HepG2 (cell line): Measurements from ENCODE around the gene TPRG1. TPM values are rescaled to one million over a fixed set of nuclear protein-coding genes. Genes with fewer than 3 reads are reported as not detected.

Source experiments
- ATAC-seq: fragments of 200-7000 bp; cut with Tn5 transposase; 3 replicates; pipeline ENCODE4 v1.9.1; 2020; ENCODE audit warnings: mild to moderate bottlenecking, moderate library complexity
- BruUV-seq: library from RNA; stranded (reverse); fragments of 400-500 nt; replicated peaks from 2 replicates; lab custom pipeline; 2021; lab: Mats Ljungman, UMichigan
- CTCF ChIA-PET: fragments of 300-600 bp; formaldehyde crosslinking; extraction: SDS; loops from one replicate; lab custom pipeline; 2021; ENCODE audit warnings: low total read pairs, inconsistent platforms, low intra/inter-chr PET ratio; lab: Yijun Ruan, JAX
- POLR2A ChIA-PET: fragments of 350-600 bp; sonication (Branson Sonifier 250); formaldehyde crosslinking; loops from one replicate; lab custom pipeline; 2020; ENCODE audit warnings: antibody characterized with exemption, inconsistent platforms; lab: Yijun Ruan, JAX
- DNase-seq: peaks from one replicate; pipeline ENCODE4 v3.0.0-alpha.2; 2015; ENCODE audit warnings: low spot score
- FAIRE-seq: peaks from 3 replicates; lab custom pipeline; 2011; peaks lifted over from hg19 to GRCh38; lab: Jason Lieb, UNC
- H2AFZ ChIP-seq: one replicate; pipeline ENCODE4 v1.6.1; 2011; ENCODE audit warnings: low read length, inconsistent platforms
- H3K27ac ChIP-seq: fragments of 300-600 bp; 3 replicates; pipeline ENCODE4 v1.8.0; 2011; ENCODE audit warnings: mixed run types, mild to moderate bottlenecking, mixed read lengths, low read length, inconsistent platforms; ENCODE audit not compliant: insufficient read depth; ENCODE audit errors: extremely low read length
- H3K27me3 ChIP-seq, 2 experiments: fragments of 200-600 bp in 1 of 2; 2 replicates in 1 of 2; 3 replicates in 1 of 2; pipeline versions ENCODE4 v1.6.0 to v1.8.0; 2011; ENCODE audit warnings: low read length in 2 of 2, mild to moderate bottlenecking in 2 of 2, moderate library complexity in 2 of 2, inconsistent platforms in 1 of 2; ENCODE audit not compliant: insufficient read depth in 2 of 2, control insufficient read depth in 1 of 2
- H3K36me3 ChIP-seq, 2 experiments: fragments of 200-600 bp in 1 of 2; replicated peaks in 1 of 2; 2 replicates in 1 of 2; 3 replicates in 1 of 2; pipeline versions ENCODE4 v1.5.1 to v1.8.0; 2011; ENCODE audit warnings: low read length in 2 of 2, inconsistent platforms in 1 of 2; ENCODE audit not compliant: insufficient read depth in 2 of 2, control insufficient read depth in 1 of 2
- H3K4me1 ChIP-seq: 2 replicates; pipeline ENCODE4 v1.5.1; 2012; ENCODE audit warnings: low read length, inconsistent platforms; ENCODE audit not compliant: insufficient read depth
- H3K4me2 ChIP-seq: 2 replicates; pipeline ENCODE4 v1.6.0; 2011; ENCODE audit warnings: low read depth, low read length, inconsistent platforms
- H3K4me3 ChIP-seq, 3 experiments: fragments of 200-600 bp in 1 of 3; sonication (generic), shearing (Covaris generic) in 1 of 3; replicated peaks in 1 of 3; 2 replicates each; pipeline ENCODE4 v1.5.1; 2011 to 2016; ENCODE audit warnings: low read length in 3 of 3, inconsistent platforms in 2 of 3, low read depth in 2 of 3, mild to moderate bottlenecking in 2 of 3, control low read depth in 1 of 3, mixed read lengths in 1 of 3; ENCODE audit not compliant: insufficient read depth in 1 of 3
- H3K79me2 ChIP-seq: one replicate; pipeline ENCODE4 v1.6.1; 2011; ENCODE audit warnings: low read length, inconsistent platforms; ENCODE audit not compliant: insufficient read depth
- H3K9ac ChIP-seq: 2 replicates; pipeline ENCODE4 v1.6.0; 2011; ENCODE audit warnings: mild to moderate bottlenecking, low read depth, low read length, inconsistent platforms; ENCODE audit not compliant: insufficient read depth
- H3K9me3 ChIP-seq: 2 replicates; pipeline ENCODE4 v1.5.1; 2012; ENCODE audit warnings: mild to moderate bottlenecking, low read length
- H4K20me1 ChIP-seq: 2 replicates; pipeline ENCODE4 v1.6.0; 2011; ENCODE audit warnings: inconsistent platforms, mild to moderate bottlenecking, low read length, moderate library complexity; ENCODE audit not compliant: insufficient read depth
- ARID5B ChIP-seq: IDR thresholded peaks from 2 replicates; pipeline ENCODE4 v1.4.0; 2020; ENCODE audit warnings: mild to moderate bottlenecking, missing genetic modification reagents
- ELF4 ChIP-seq: sonication (generic); formaldehyde crosslinking; IDR thresholded peaks from 2 replicates; pipeline ENCODE4 v1.5.0; 2020; ENCODE audit warnings: missing genetic modification reagents, mild to moderate bottlenecking, moderate library complexity, borderline replicate concordance
- KDM3A ChIP-seq: IDR thresholded peaks from 2 replicates; pipeline ENCODE4 v1.6.1; 2018; ENCODE audit warnings: low read depth, missing compliant biosample characterization
- MXD1 ChIP-seq: sonication (generic); formaldehyde crosslinking; IDR thresholded peaks from 2 replicates; pipeline ENCODE4 v1.4.0; 2020; ENCODE audit warnings: mild to moderate bottlenecking, missing genetic modification reagents
- SETDB1 ChIP-seq: sonication (generic); formaldehyde crosslinking; IDR thresholded peaks from 2 replicates; pipeline ENCODE4 v1.5.1; 2020; ENCODE audit warnings: missing genetic modification reagents, mild to moderate bottlenecking, borderline replicate concordance
- ZBTB20 ChIP-seq: sonication (generic); formaldehyde crosslinking; IDR thresholded peaks from 2 replicates; pipeline ENCODE4 v1.8.1; 2023; ENCODE audit warnings: missing genetic modification reagents, low read depth, mild to moderate bottlenecking, borderline replicate concordance
- ZBTB7A ChIP-seq: sonication (generic); formaldehyde crosslinking; IDR thresholded peaks from 2 replicates; pipeline ENCODE4 v1.8.0; 2022; ENCODE audit warnings: mild to moderate bottlenecking, missing genetic modification reagents
- ZNF207 ChIP-seq: fragments of 450-650 bp; IDR thresholded peaks from 2 replicates; pipeline ENCODE4 v1.6.1; 2016; ENCODE audit warnings: antibody characterized with exemption, borderline replicate concordance
- WGBS: methylation state at CpG from one replicate; pipeline ENCODE4 v1.1.6; 2017; ENCODE audit warnings: low lambda C conversion rate; 5-methylcytosine and 5-hydroxymethylcytosine counted together
- in situ Hi-C: cut with HindIII; loops from 2 replicates; pipeline ENCODE4 v1.10.0; 2017; ENCODE audit warnings: low pct_unique_long_range_greater_than_20kb; ENCODE audit not compliant: extremely low pct_ligation_motif_present
- intact Hi-C: fragments of 100-400 bp; cut with micrococcal nuclease; formaldehyde crosslinking; loops from one replicate; pipeline ENCODE4 v1.10.0; 2022; ENCODE audit not compliant: unreplicated experiment
- polyA plus RNA-seq, 8 experiments: library from polyadenylated mRNA; depleted of rRNA in 3 of 8; stranded (reverse) in 7 of 8; unstranded in 1 of 8; fragments of >200 nt; fragmentation: Illumina TruSeq in 4 of 8; extraction: Trizol in 4 of 8; gene quantifications; 2 replicates each; pipeline versions ENCODE4 v1.2.1 to v1.2.3, GENCODE V29; 2011 to 2016; ENCODE audit warnings: low read depth in 4 of 8, missing spikeins in 1 of 8, mixed read lengths in 1 of 8; ENCODE audit not compliant: insufficient read depth in 1 of 8
- total RNA-seq, 5 experiments: library from RNA; depleted of rRNA; stranded (reverse); fragments of >200 nt; fragmentation: Illumina TruSeq; extraction: Trizol; gene quantifications; 2 replicates each; pipeline ENCODE4 v1.2.3, GENCODE V29; 2016; ENCODE audit warnings: low read depth in 1 of 5
- TF ChIP-seq, protein P1 (sequence below): sonication (generic); formaldehyde crosslinking; IDR thresholded peaks from 2 replicates; pipeline ENCODE4 v1.4.0; 2020; ENCODE audit warnings: mild to moderate bottlenecking, missing genetic modification reagents

Gene TPRG1
- total and polyA plus RNA-seq, 2 of the 13 experiments (the other 11 are each of a cell fraction or from before 2014, with no cell fraction given): 0.17 TPM; not detected in 1

GRCh38 chr3:189276444-189277219 lies 104.9 kb downstream of the TPRG1 start (continued):
- TF ChIP-seq MXD1 (CRISPR knock-in tag) (no peak), SETDB1 (CRISPR knock-in tag) (no peak), ELF4 (CRISPR knock-in tag) (no peak), ZBTB20 (CRISPR knock-in tag) (no peak), KDM3A (CRISPR knock-in tag) (no peak), ZNF207 (no peak)

GRCh38 chr3:189277711-189278110 lies 105.9 kb downstream of the TPRG1 start:
- no peak overlapping the region for H2AFZ ChIP-seq
- in situ Hi-C loops (no loop called here), intact Hi-C loops (no loop called here)
- WGBS: 4% methylated on average over 3 of the region's 3 CpGs
- no peak overlapping the region for H3K4me2 ChIP-seq
- ChIA-PET POLR2A (no interaction called here), CTCF (no interaction called here)
- no peaks in the 10 kb centered on the region for H3K79me2 ChIP-seq
- H3K27ac ChIP-seq: no peak overlapping the region
- H3K27me3 ChIP-seq: no peaks in the 10 kb centered on the region
- no peak for FAIRE-seq
- no peaks in the 10 kb centered on the region for H3K4me1 ChIP-seq
- H4K20me1 ChIP-seq: no peaks in the 10 kb centered on the region
- H3K4me3 ChIP-seq: no peak overlapping the region
- no TSS peak for BruUV-seq
- ATAC-seq: no peak
- no peaks in the 10 kb centered on the region for H3K36me3 ChIP-seq
- no peak overlapping the region for H3K9ac ChIP-seq
- DNase-seq: no peak
- no peaks in the 10 kb centered on the region for H3K9me3 ChIP-seq
- no peak for TF ChIP-seq ARID5B (CRISPR knock-in tag)
- TF ChIP-seq, protein P1, sequence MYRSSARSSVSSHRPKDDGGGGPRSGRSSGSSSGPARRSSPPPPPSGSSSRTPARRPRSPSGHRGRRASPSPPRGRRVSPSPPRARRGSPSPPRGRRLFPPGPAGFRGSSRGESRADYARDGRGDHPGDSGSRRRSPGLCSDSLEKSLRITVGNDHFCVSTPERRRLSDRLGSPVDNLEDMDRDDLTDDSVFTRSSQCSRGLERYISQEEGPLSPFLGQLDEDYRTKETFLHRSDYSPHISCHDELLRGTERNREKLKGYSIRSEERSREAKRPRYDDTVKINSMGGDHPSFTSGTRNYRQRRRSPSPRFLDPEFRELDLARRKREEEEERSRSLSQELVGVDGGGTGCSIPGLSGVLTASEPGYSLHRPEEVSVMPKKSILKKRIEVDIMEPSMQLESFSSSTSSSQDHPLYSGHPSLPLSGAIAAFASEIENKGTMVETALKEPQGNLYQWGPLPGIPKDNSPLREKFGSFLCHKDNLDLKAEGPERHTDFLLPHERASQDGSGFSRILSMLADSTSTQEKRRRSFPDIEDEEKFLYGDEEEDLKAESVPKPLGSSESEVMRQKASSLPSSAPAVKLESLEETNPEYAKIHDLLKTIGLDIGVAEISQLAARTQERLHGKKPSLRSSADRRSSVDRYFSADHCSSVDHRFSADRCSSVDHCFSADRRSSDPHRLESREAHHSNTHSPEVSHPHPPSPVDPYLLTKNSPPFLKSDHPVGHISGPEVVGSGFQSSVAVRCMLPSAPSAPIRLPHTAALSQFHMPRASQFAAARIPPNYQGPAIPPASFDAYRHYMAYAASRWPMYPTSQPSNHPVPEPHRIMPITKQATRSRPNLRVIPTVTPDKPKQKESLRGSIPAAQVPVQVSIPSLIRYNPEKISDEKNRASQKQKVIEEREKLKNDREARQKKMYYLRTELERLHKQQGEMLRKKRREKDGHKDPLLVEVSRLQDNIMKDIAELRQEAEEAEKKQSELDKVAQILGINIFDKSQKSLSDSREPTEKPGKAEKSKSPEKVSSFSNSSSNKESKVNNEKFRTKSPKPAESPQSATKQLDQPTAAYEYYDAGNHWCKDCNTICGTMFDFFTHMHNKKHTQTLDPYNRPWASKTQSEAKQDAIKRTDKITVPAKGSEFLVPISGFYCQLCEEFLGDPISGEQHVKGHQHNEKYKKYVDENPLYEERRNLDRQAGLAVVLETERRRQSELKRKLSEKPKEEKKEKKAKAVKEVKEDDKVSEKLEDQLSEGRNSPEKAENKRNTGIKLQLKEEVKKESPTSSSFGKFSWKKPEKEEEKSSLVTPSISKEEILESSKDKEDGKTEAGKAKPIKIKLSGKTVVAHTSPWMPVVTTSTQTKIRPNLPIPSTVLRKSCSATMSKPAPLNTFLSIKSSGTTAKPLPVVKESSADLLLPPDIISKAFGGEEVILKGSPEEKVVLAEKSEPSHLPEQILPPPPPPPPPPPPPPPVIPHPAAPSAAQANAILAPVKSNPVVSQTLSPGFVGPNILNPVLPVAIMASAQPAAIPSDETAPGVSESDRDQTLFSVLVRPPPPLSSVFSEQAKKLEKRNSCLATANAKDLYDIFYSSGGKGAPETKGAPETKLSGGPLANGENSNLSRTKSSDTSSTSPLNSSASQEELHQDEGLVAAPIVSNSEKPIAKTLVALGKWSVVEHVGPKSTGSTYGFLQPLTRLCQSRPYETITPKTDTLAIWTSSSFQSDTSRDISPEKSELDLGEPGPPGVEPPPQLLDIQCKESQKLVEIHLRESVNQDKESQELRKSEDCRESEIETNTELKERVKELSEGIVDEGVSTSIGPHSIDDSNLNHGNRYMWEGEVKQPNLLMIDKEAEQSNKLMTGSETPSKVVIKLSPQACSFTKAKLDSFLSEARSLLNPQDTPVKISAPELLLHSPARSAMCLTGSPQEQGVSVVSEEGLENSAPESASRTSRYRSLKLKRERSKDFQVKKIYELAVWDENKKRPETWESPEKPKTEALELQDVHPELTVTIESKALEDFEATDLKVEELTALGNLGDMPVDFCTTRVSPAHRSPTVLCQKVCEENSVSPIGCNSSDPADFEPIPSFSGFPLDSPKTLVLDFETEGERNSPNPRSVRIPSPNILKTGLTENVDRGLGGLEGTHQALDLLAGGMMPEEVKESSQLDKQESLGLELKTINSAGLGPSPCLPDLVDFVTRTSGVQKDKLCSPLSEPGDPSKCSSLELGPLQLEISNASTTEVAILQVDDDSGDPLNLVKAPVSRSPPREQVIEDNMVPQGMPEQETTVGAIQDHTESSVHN: no peak
- TF ChIP-seq ZBTB7A (CRISPR knock-in tag): no peak
